Fibroblast of mammary gland (primary cell): ENCODE measurements around the gene R3HDM2.
A peak's percentile ranks its signal among the peaks of the same experiment; 100 is the strongest.

Experiments
- DNase-seq: peaks from one replicate; pipeline ENCODE4 v3.0.0-alpha.2; 2010; ENCODE audit warnings: low read depth
- H3K4me3 ChIP-seq: 2 replicates; pipeline ENCODE4 v1.5.1; 2011; ENCODE audit warnings: low read depth, mild to moderate bottlenecking, low read length, moderate library complexity; ENCODE audit not compliant: control insufficient read depth
- TF ChIP-seq, protein P1 (sequence below): conservative IDR thresholded peaks from 2 replicates; pipeline ENCODE4 v1.5.1; 2011; ENCODE audit warnings: low read depth, low read length, inconsistent platforms; ENCODE audit not compliant: control insufficient read depth, insufficient read depth

Gene R3HDM2

DNA sequence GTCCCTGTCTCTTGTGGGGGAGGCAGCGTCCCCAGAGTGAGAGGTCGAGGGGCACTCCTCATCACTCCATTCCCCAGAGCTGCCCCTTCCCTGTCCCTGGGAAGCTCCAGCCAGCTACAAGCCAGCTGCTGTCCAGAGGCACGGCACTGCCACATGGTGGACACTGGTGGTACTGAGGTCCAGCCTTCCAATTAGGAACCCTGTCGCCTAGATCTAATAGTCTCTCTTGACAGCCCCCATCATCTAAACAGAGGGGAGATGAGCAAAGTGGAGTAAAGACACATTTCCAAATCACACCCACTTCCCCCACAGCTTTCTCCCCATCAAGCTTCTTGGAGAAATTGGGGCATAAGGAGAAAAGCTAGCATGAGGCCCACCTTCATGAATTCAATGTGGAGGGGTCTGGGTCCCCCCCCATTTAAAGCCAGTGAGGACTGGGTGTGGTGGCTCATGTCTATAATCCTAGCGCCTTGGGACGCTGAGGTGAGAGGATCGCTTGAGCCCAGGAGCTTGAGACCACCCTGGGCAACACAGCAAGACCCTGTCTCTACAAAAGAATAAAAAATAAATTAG lies 22.2 kb upstream of the R3HDM2 start:
- peak; percentile 76 for DNase-seq
- TF ChIP-seq, protein P1, sequence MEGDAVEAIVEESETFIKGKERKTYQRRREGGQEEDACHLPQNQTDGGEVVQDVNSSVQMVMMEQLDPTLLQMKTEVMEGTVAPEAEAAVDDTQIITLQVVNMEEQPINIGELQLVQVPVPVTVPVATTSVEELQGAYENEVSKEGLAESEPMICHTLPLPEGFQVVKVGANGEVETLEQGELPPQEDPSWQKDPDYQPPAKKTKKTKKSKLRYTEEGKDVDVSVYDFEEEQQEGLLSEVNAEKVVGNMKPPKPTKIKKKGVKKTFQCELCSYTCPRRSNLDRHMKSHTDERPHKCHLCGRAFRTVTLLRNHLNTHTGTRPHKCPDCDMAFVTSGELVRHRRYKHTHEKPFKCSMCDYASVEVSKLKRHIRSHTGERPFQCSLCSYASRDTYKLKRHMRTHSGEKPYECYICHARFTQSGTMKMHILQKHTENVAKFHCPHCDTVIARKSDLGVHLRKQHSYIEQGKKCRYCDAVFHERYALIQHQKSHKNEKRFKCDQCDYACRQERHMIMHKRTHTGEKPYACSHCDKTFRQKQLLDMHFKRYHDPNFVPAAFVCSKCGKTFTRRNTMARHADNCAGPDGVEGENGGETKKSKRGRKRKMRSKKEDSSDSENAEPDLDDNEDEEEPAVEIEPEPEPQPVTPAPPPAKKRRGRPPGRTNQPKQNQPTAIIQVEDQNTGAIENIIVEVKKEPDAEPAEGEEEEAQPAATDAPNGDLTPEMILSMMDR = peak; percentile 96

DNA sequence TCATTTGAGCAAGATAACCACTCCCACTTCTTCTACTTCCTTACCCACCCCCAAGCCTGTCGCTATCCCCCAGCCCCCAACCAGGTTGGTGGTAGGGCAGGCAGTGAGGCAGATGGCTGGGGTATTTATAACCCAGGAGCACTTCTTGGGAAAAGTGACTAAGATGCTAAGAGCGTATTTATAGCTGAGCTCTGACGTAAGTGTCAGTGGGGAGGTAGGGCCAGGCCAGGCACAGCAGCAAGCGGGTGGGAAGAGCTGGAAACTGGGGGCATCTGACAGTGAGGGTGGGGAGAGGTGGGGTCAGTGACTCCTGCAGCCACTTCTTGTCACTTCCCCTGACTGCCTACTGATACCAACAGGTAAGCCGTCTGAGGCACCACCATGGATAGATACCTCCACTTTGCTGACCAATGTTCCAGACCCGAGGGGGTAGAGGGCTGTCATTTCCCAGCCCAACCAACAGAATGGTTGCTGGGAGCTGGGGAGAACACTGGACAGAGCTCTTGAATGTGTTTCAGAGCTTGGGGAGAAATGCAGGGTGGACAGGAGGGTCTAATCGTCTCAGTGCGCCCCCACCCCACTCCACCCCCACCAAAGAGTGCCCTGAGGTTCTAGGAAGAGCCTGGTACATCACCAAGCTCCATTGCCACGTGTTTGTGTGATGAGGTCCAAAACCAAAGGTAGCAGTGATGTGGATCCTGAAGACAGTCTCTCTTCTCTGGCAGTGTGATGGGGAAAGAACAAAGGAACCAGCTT lies 21.5 kb upstream of the R3HDM2 start:
- no peak overlapping the region for H3K4me3 ChIP-seq
- TF ChIP-seq, protein P1 = no peak
- peak; percentile 89 for DNase-seq

More for the DNA sequence above, 22.2 kb upstream of the R3HDM2 start:
- no peak overlapping the region for H3K4me3 ChIP-seq

DNA sequence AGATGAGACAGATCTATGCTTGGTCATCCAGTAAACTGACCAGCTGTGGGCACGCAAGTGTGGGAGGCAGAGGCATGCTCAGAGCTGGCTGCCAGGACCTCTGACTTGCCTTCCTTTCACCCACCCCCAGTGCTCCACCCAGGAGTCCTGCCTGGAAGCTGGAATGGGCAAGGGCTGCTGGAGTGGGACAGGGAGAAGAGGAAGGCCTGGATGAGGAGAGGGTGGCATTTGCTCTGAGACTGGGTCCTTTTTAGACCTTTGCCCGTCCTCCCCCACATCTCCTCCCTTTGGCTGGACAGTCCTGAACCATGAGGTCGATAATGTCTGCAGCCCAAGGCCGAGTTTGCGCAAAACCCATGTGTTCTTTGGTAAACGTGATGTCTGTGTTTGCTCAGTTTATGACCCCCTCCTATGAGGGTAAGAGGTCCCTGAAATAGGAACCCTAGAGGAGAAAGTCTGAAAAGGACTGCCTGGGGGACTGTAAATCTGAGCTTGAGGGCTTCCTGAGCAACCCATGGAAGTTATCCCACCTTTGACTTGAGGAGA lies 20.5 kb upstream of the R3HDM2 start:
- no peak overlapping the region for H3K4me3 ChIP-seq
- TF ChIP-seq, protein P1 = no peak
- DNase-seq = no peak

DNA sequence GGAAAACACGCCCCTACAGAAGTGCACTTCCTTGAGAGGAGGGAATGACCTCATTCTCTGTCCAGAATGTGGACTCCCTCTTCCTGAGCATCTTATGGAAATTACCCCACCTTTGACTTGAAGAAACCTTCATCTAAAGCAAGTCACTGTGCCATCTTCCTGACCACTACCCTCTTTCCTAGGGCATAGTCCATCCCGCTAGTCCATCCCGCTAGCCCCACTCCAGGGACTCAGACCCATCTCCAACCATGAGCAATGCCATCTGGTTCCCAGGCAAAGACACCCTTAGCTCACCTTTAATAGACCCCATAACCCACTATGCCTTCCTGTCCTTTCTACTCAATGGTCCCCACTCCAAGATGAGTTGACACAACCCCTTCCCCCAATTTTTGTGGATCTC lies 19.2 kb upstream of the R3HDM2 start:
- TF ChIP-seq, protein P1 = no peak
- H3K4me3 ChIP-seq = no peak overlapping the region
- no peak for DNase-seq

DNA sequence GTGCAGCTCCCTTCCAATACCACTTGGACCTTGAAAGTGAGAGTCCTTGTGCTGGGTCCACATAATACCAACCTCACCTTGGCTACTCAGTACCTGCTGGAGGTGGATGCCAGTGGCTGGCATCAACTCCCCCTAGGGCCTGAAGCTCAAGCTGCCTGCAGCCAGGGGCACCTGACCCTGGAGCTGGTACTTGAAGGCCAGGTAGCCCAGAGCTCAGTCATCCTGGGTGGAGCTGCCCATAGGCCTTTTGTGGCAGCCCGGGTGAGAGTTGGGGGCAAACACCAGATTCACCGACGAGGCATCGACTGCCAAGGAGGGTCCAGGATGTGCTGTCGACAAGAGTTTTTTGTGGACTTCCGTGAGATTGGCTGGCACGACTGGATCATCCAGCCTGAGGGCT lies 18.5 kb upstream of the R3HDM2 start:
- DNase-seq = no peak
- H3K4me3 ChIP-seq = no peak overlapping the region
- TF ChIP-seq, protein P1 = no peak

DNA sequence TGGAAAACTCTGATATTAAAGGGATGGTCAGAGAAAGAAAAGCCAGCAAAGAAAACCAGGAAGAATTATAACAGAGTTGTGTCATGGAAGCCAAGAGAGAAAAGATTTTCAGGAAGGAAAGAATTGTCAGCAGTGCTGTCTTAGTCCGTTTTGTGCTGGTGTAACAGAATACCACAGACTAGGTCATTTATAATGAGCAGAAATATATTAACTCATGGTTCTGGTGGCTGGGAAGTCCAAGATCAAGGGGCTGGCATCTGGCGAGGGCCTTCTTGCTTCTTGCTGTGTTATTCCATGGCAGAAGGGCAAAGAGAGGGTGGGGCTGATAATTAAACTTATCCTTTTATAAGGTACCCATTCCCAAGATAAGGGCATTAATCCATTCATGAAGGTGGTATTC lies 17.8 kb upstream of the R3HDM2 start:
- H3K4me3 ChIP-seq = no peak overlapping the region
- TF ChIP-seq, protein P1 = no peak
- no peak for DNase-seq
